T-helper 2 cell treated with Interferon-gamma antibody and Interleukin-4, amounts not matched to agents 5 μg/mL and 100 μg/mL, for 36 hours (primary cell): Measurements from ENCODE around the gene HAP1.

Source experiments
- DNase-seq: peaks from one replicate; pipeline ENCODE4 v3.0.0; 2021; ENCODE audit warnings: low spot score
- H3K27ac Mint-ChIP-seq: one replicate; pipeline ENCODE4 v1.8.0; 2021; ENCODE audit warnings: mild to moderate bottlenecking, mixed read lengths
- H3K27me3 Mint-ChIP-seq: one replicate; pipeline ENCODE4 v1.8.0; 2021; ENCODE audit warnings: low read depth, mixed read lengths
- H3K36me3 Mint-ChIP-seq: one replicate; pipeline ENCODE4 v1.8.0; 2021; ENCODE audit warnings: low read depth, mixed read lengths
- H3K4me1 Mint-ChIP-seq: one replicate; pipeline ENCODE4 v1.8.0; 2021; ENCODE audit warnings: low read depth, mixed read lengths
- H3K4me3 Mint-ChIP-seq: one replicate; pipeline ENCODE4 v1.8.0; 2022; ENCODE audit warnings: mild to moderate bottlenecking, moderate library complexity, mixed read lengths
- H3K9me3 Mint-ChIP-seq: one replicate; pipeline ENCODE4 v1.8.0; 2021; ENCODE audit warnings: mixed read lengths

HAP1 gene

DNA sequence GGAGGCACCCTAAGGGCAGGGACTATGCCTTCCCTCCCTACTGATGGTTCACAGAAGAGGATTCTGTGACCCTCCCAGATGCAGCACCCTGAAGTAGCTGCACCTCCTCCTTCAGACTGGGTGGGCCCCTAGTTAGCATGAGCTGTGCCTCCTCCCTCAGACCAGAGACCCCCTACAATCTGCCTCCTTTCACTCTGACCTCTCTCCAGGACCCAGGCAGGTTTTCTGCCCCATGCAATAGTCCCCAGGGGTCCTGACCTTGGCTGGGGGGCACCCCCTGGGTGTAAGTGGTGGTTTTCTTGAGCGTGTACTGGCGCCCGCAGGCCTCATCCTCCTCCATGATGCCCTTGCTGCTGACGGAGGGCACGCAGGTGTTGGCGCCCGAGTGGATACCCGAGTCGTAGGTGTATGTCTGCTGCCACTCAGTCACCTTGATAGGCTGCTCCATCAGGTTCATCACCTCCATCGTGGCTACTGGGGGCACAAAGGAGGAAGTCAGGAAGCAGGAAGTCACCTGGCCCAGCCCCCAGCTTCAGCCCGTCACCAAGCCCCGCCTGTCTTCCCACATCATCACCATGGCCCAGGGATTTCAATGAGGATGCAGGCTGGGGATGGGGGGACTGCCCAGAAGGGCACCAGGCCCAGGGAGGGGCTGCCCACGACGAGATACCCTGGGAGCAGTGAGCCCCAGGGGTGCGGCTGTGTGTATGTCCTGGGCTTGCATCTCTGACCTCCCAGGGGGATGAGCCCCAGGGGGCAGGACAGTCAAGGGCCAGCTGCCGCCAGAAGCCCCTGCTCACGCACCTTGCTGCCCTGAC is 37.2 kb upstream of the HAP1 start:
- Mint-ChIP-seq H3K4me3 (no peak overlapping the region), H3K36me3 (no peaks in the 10 kb centered on the region), H3K9me3 (no peaks in the 10 kb centered on the region), H3K27ac (no peak overlapping the region), H3K27me3 (peaks cover 2% of the 10 kb centered on the region), H3K4me1 (no peaks in the 10 kb centered on the region)
- no peak for DNase-seq

DNA sequence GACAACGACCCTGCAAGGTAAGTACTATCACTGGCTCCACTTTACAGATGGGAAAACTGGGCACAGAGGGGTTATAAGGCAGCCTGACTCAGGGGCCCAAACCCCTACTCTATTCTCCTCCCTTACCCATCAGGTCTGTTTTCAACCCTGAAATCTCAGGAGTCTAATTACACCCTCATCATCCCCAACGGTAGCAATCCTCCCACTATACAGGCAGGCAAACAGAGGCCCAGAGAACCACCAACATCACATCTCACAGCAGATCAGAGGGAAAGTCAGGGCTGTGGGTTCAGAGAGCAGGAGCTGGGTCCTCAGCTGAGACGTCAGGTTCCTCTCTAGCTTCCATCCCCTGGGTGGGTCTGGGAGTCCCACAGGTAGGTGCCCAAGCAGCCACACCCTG is 35.5 kb upstream of the HAP1 start:
- Mint-ChIP-seq H3K27ac (no peak overlapping the region), H3K4me1 (no peaks in the 10 kb centered on the region), H3K4me3 (no peak overlapping the region), H3K9me3 (no peaks in the 10 kb centered on the region), H3K36me3 (no peaks in the 10 kb centered on the region), H3K27me3 (no peaks in the 10 kb centered on the region)
- no peak for DNase-seq

DNA sequence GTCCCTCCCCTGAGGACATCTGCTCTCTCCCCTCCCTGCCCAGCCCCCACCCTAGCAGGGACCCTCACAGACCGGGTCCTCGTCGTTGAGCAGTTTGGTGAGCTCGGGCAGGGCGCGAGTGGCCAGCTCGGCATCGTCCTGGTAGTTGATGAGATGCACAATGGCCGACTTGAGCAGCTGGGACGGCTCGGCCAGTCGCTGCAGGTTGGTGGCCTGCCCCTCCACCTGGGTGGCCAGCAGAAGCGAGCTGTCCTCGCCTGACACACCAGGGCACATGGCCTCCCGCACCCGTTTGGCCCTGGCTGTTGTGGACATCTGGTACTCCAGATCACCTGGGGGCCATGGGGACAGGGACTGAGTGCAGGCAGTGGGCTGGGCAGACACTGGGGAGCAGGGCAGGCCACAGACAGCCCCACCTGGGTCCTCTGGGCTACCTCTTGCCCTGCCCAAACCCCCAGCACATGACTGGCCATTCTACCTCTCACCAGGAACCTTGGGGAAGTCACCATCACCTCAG is 35.0 kb upstream of the HAP1 start:
- no peaks in the 10 kb centered on the region for H3K36me3 Mint-ChIP-seq
- H3K27ac Mint-ChIP-seq = no peak overlapping the region
- H3K4me3 Mint-ChIP-seq = no peak overlapping the region
- no peaks in the 10 kb centered on the region for H3K27me3 Mint-ChIP-seq
- no peaks in the 10 kb centered on the region for H3K4me1 Mint-ChIP-seq
- no peaks in the 10 kb centered on the region for H3K9me3 Mint-ChIP-seq
- no peak for DNase-seq

DNA sequence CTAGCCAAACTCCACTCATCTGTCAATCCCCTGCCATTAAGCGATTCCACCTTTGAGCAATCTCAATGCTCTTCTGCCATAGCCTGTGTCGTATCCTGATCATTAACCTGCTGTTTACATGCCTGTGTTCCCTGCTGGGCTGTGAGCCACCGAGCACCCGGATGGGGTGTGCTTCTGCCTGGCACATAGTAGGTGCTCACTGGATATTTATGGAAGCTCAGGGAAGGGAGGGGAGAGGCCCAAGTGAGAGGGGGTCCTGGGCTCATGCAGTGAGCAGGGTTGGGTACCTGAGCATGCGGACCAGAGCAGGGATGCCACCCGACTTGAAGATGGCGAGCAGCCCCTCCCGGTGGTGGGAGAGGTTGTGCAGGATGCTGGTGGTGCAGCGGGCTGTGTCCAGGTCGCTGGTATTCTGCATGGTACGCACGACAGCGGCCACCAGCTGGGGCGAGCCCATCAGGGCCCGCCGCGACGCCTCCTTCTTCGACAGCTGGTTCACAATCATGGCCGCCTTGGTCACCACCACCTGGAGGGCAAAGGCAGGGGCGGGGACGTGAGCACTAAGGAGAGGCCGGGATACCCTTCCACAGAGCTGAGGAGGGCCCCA is 34.3 kb upstream of the HAP1 start:
- Mint-ChIP-seq H3K9me3 (no peaks in the 10 kb centered on the region), H3K27me3 (no peaks in the 10 kb centered on the region), H3K4me3 (no peak overlapping the region), H3K36me3 (no peaks in the 10 kb centered on the region), H3K4me1 (no peaks in the 10 kb centered on the region), H3K27ac (no peak overlapping the region)
- no peak for DNase-seq

DNA sequence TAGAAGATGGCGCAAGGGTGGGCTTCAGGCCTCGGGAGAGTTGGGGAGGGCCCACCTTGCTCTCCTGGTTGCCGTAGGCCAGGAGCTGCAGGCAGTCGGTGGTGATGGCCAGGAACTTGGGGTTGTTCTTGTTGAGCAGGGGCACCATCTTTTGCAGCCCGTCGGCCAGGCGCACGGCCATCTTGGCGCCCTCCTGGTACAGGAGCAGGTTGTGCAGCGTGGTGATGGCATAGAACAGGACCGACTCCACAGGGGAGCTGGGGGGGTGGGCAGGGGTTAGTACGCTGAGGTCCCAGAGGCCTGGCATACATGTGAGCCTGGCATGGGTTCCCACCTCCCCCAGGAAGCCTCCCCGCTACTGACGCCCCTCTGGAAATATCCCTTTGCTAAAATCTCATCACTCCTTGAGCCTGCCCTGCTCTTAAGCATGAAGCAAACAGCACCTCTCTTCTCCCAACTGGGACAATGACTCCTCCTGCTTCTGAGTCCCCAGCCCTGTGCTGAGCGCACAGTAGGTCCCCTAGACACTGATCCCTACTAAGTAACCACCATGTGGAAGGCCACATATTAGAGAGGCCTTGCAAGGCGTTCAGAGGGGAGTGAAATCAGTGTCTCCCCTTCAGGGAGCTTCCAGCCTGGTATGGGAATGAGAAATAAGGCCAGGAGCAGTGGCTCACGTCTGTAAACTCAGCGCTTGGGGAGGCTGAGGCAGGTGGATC is 33.0 kb upstream of the HAP1 start:
- Mint-ChIP-seq H3K36me3 (no peaks in the 10 kb centered on the region), H3K27me3 (no peaks in the 10 kb centered on the region), H3K4me1 (no peaks in the 10 kb centered on the region), H3K27ac (no peak overlapping the region), H3K9me3 (no peaks in the 10 kb centered on the region), H3K4me3 (no peak overlapping the region)
- no peak for DNase-seq

DNA sequence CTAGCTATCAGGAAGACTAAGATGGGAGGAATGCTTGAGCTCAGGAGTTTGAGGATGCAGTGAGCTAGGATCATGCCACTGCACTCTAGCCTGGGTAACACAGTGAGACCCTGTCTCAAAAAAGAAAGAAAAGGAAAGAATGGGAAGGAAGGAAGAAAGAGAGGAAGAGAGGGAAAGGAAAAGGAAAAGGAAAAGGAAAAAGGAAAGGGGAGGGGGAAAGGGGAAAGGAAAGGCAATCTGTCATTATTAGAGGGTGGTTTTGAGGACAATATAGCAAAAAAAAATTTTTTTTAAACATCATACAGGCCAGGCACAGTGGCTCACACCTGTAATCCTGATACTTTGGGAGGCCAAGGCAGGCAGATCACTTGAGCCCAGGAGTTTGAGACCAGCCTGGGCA is 31.7 kb upstream of the HAP1 start:
- no peak overlapping the region for H3K27ac Mint-ChIP-seq

DNA sequence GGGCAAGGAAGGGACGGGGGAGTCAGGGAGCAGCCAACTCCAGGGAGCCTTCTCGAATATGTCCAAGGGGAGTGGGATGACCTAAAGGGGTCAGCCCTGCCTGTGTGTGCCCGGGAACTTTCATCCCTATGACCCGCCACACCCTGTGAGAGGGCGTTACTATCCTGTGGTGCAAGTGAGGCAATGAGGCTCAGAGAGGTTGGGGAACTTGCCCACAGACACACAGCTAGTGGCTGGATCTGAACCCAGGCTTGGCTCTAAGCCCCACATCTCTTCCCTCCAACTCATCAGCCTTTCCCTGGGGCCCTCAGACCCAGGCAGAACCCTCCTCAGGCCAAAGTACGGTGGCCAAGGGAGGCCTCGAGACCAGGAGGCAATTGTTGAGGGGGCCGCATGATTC is 28.9 kb upstream of the HAP1 start:
- H3K4me1 Mint-ChIP-seq = no peaks in the 10 kb centered on the region
- no peaks in the 10 kb centered on the region for H3K9me3 Mint-ChIP-seq
- no peak overlapping the region for H3K4me3 Mint-ChIP-seq
- no peaks in the 10 kb centered on the region for H3K27me3 Mint-ChIP-seq
- H3K36me3 Mint-ChIP-seq = no peaks in the 10 kb centered on the region
- H3K27ac Mint-ChIP-seq = no peak overlapping the region
- DNase-seq = no peak

More for the DNA sequence above, 31.7 kb upstream of the HAP1 start:
- DNase-seq = no peak
- Mint-ChIP-seq H3K4me3 (no peak overlapping the region), H3K27me3 (no peaks in the 10 kb centered on the region), H3K4me1 (no peaks in the 10 kb centered on the region), H3K9me3 (no peaks in the 10 kb centered on the region), H3K36me3 (no peaks in the 10 kb centered on the region)

DNA sequence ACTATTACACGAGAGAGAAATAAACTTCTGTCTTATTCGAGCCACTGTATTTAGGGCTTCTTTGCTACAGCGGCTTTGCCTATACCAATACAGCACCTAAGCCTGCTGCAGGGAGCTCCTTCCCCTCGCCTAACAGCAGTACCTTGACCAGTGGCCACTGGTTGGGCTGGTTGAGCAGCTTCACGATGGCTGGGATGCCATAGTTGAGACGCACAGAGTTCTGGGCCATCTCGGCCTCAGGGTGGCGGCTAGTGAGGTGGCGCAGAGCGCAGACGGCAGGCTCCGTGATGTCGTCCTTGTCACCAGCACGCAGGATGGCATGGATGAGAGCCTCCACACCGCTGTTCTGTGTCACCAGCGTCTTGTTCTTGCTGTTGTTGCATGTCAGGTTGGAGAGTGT is 28.4 kb upstream of the HAP1 start:
- Mint-ChIP-seq H3K27me3 (no peaks in the 10 kb centered on the region), H3K4me3 (no peak overlapping the region), H3K27ac (no peak overlapping the region), H3K4me1 (no peaks in the 10 kb centered on the region), H3K9me3 (no peaks in the 10 kb centered on the region), H3K36me3 (no peaks in the 10 kb centered on the region)
- no peak for DNase-seq

DNA sequence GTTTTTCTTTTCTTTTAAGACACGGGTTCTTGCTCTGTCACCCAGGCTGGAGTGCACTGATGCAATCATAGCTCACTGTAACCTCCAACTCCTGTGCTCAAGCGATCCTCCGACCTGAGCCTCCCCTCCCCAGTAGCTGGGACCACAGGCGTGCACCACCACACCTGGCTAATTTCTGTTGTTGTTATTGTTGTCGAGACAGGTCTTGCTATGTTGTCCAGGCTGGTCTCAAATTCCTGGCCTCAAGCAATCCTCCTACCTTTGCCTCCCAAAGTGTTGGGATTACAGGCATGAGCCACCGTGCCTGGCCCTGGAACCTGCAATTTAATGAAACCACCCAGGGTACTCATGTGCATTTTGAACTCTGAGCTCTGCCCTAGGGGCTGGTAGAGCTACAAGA is 27.9 kb upstream of the HAP1 start:
- no peaks in the 10 kb centered on the region for H3K9me3 Mint-ChIP-seq
- no peak overlapping the region for H3K27ac Mint-ChIP-seq
- H3K36me3 Mint-ChIP-seq = no peaks in the 10 kb centered on the region

DNA sequence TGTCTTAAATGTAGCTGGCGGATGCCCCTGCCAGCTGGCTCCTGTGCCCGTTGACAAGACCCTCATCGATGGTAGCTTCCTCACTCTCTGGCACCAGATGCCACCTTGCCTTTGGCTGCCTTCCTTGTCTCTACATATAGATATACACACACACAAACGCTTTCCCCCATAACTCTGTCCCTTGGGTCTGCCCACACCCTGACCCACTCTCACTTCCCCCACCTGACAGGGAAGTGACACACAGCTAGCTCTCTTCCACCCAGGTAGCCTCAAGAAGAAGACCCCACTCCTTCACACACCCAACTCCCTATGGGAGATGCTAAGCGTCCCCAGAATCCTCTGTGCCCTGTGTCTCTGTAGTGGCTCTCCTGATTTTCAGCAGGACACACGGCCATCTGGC is 26.4 kb upstream of the HAP1 start:
- H3K36me3 Mint-ChIP-seq = no peaks in the 10 kb centered on the region
- DNase-seq = no peak
- H3K27me3 Mint-ChIP-seq = no peaks in the 10 kb centered on the region
- no peak overlapping the region for H3K4me3 Mint-ChIP-seq
- no peaks in the 10 kb centered on the region for H3K4me1 Mint-ChIP-seq
- no peak overlapping the region for H3K27ac Mint-ChIP-seq
- H3K9me3 Mint-ChIP-seq = no peaks in the 10 kb centered on the region

More for the DNA sequence above, 27.9 kb upstream of the HAP1 start:
- Mint-ChIP-seq H3K4me3 (no peak overlapping the region), H3K27me3 (no peaks in the 10 kb centered on the region), H3K4me1 (no peaks in the 10 kb centered on the region)
- no peak for DNase-seq

DNA sequence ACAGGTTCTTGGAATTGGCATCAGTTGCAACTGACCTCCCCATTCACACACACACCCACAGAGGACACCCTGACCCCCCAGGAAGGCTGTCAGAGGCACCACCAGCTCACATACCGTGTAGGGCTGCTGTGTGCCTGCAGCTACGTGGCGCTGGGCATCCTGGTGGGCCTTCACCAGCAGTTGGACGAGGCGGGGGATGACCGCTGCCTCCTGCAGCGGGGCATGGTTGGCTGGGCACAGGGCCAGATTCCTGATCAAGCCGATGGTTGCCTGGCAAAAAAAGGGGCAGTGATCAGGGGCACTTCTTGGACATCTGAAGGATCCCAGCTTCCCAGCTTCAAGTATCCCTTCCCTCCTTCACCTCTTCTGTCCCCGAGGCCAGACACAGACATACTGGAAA is 24.2 kb upstream of the HAP1 start:
- Mint-ChIP-seq H3K9me3 (no peaks in the 10 kb centered on the region), H3K27me3 (no peaks in the 10 kb centered on the region), H3K27ac (no peak overlapping the region), H3K36me3 (no peaks in the 10 kb centered on the region), H3K4me3 (no peak overlapping the region), H3K4me1 (no peaks in the 10 kb centered on the region)
- DNase-seq = no peak

DNA sequence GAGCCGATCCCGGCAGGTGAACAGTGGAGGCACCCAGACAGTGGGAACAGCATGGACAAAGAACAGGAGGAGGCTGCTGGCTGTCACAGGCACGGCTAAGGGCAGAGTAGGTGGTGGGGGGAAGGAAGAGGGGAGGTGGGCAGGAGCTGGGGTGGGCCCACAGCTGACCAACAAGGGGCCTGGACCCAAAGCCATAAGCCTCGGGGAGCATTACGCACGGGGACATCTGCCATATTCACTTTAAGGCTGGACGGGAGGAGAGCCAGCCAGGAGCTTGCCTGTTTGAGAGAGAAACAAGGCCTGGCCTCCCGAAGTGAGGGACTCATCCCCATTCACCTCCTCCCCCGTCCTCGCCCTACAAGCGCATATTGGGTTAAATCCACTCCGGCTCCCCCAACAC is 19.6 kb upstream of the HAP1 start:
- no peak for DNase-seq
- no peaks in the 10 kb centered on the region for H3K27me3 Mint-ChIP-seq
- H3K27ac Mint-ChIP-seq = no peak overlapping the region
- H3K36me3 Mint-ChIP-seq = no peaks in the 10 kb centered on the region
- H3K4me1 Mint-ChIP-seq = no peaks in the 10 kb centered on the region
- H3K9me3 Mint-ChIP-seq = no peaks in the 10 kb centered on the region
- no peak overlapping the region for H3K4me3 Mint-ChIP-seq

DNA sequence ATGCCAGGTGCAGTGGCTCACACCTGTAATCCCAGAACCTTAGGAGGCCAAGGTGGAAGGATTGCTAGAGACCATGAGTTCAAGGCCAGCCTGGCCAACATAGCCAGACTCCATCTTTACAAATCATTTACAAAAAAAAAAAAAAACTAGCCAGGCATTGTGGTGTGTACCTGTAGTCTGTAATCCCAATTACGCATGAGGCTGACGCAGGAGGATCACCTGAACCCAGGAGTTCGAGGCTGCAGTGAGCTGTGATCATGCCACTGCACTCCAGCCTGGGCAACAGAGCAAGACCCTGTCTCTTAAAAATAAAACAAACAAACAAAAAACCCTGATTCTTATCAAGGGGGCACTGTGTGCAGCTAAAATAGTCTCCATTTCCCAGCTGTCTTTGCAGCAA is 16.8 kb upstream of the HAP1 start:
- H3K36me3 Mint-ChIP-seq = no peaks in the 10 kb centered on the region
- no peaks in the 10 kb centered on the region for H3K4me1 Mint-ChIP-seq
- no peak overlapping the region for H3K27ac Mint-ChIP-seq
- no peak overlapping the region for H3K4me3 Mint-ChIP-seq
- DNase-seq = no peak
- no peaks in the 10 kb centered on the region for H3K9me3 Mint-ChIP-seq
- H3K27me3 Mint-ChIP-seq = no peaks in the 10 kb centered on the region

DNA sequence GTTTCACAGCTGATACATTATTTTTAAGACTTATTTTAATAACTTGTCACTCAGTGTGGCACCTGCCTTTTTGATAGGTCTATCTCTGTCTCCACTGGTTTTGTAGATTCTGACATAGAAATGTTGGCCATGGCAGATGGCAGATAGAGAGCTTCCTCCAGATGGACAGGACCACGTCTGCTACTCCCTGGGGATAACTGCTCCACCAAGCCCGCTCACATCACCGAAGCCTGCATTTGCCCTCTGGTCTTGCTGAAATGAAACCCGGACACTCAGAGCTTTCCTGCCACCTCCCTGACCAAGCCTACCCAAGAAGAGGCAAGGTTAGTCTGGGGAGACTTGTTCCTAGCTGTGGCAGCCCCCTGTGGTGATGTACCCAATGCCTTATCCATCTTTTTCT is 16.4 kb upstream of the HAP1 start:
- no peak for DNase-seq
- Mint-ChIP-seq H3K9me3 (no peaks in the 10 kb centered on the region), H3K4me1 (no peaks in the 10 kb centered on the region), H3K36me3 (no peaks in the 10 kb centered on the region), H3K27me3 (no peaks in the 10 kb centered on the region), H3K4me3 (no peak overlapping the region), H3K27ac (no peak overlapping the region)
